Right hindlimb (tissue), 1 donor: Measurements from ENCODE around the gene AP5M1.
"Not testable (repeated sequence)": the region's sequence is repeated elsewhere in the genome, so short reads cannot be mapped to it uniquely, and the experiment has no call there.

ENCODE experiments used
- DNase-seq: peaks from one replicate; pipeline ENCODE4 v3.0.0-alpha.2; 2018

Gene AP5M1

GRCh38 chr14:57268161-57269069 is at the start of gene AP5M1, which contains the start of gene EXOC5:
Gene AP5M1, plus strand, starts transcription at chr14:57268971. Its CDS starts 344 bp downstream, at chr14:57269315.
Gene EXOC5, minus strand, starts transcription at chr14:57268905. Its CDS starts 257 bp downstream, at chr14:57268648.
- DNase-seq, result peak; percentile 95

- no peak for DNase-seq
Observed at GRCh38 chr14:57221931-57222330, 46.8 kb upstream of the AP5M1 start.

GRCh38 chr14:57227083-57227482 is 41.7 kb upstream of the AP5M1 start:
- DNase-seq, result no peak

GRCh38 chr14:57228320-57228719 is 40.5 kb upstream of the AP5M1 start:
- not testable (repeated sequence) for DNase-seq

GRCh38 chr14:57232006-57232405 is 36.8 kb upstream of the AP5M1 start:
- DNase-seq, result no peak

- not testable (repeated sequence) for DNase-seq
Observed at GRCh38 chr14:57240115-57240514, 28.7 kb upstream of the AP5M1 start.

GRCh38 chr14:57243320-57243719 is 25.5 kb upstream of the AP5M1 start:
- DNase-seq, result no peak

- no peak for DNase-seq
Observed at GRCh38 chr14:57244106-57244505, 24.7 kb upstream of the AP5M1 start.

- DNase-seq, result no peak
Observed at GRCh38 chr14:57245941-57246340, 22.8 kb upstream of the AP5M1 start.

- DNase-seq, result no peak
Observed at GRCh38 chr14:57246933-57247657, 21.7 kb upstream of the AP5M1 start.

- DNase-seq, result no peak
Observed at GRCh38 chr14:57254884-57255283, 13.9 kb upstream of the AP5M1 start.

GRCh38 chr14:57258221-57258620 is 10.6 kb upstream of the AP5M1 start:
- DNase-seq, result not testable (repeated sequence)

GRCh38 chr14:57259672-57260071 is 9.1 kb upstream of the AP5M1 start:
- DNase-seq, result no peak

GRCh38 chr14:57261604-57262003 is 7.2 kb upstream of the AP5M1 start:
- DNase-seq, result no peak

- DNase-seq, result no peak
Observed at GRCh38 chr14:57262117-57262516, 6.7 kb upstream of the AP5M1 start.

GRCh38 chr14:57266065-57266464 is 2.7 kb upstream of the AP5M1 start:
- DNase-seq, result no peak

- no peak for DNase-seq
Observed at GRCh38 chr14:57273236-57273635, 4.5 kb downstream of the AP5M1 start.

- DNase-seq, result no peak
Observed at GRCh38 chr14:57274551-57274950, 5.8 kb downstream of the AP5M1 start.

GRCh38 chr14:57275023-57275664 is 6.4 kb downstream of the AP5M1 start:
- DNase-seq, result no peak

- no peak for DNase-seq
Observed at GRCh38 chr14:57277062-57277461, 8.3 kb downstream of the AP5M1 start.

- DNase-seq, result no peak
Observed at GRCh38 chr14:57287745-57288144, 19.0 kb downstream of the AP5M1 start.

GRCh38 chr14:57290751-57291150 is 22.0 kb downstream of the AP5M1 start:
- DNase-seq, result no peak
